HG03066 (cell line): ENCODE measurements around the gene RSRC1.

Experiments
- ATAC-seq: cut with Tn5 transposase; IDR thresholded peaks from one replicate; pipeline ENCODE4 v1.9.1; 2021; ENCODE audit warnings: low read depth; ENCODE audit not compliant: unreplicated experiment

Gene RSRC1

GRCh38 chr3:158451405-158452055, 341.6 kb downstream of the RSRC1 start:
- ATAC-seq = no peak

- no peak for ATAC-seq
These were observed 342.4 kb downstream of the RSRC1 start for GRCh38 chr3:158452334-158452733.

GRCh38 chr3:158453004-158453403, 343.1 kb downstream of the RSRC1 start:
- ATAC-seq = no peak

- no peak for ATAC-seq
These were observed 344.0 kb downstream of the RSRC1 start for GRCh38 chr3:158453865-158454264.

GRCh38 chr3:158455406-158455805, 345.5 kb downstream of the RSRC1 start:
- no peak for ATAC-seq

- ATAC-seq = no peak
These were observed 346.2 kb downstream of the RSRC1 start for GRCh38 chr3:158456114-158456513.

GRCh38 chr3:158458464-158458863, 348.6 kb downstream of the RSRC1 start:
- no peak for ATAC-seq

- ATAC-seq = no peak
These were observed 351.0 kb downstream of the RSRC1 start for GRCh38 chr3:158460926-158461325.

- no peak for ATAC-seq
These were observed 353.7 kb downstream of the RSRC1 start for GRCh38 chr3:158463556-158463955.

- peak; percentile 93 for ATAC-seq
These were observed 355.2 kb downstream of the RSRC1 start for GRCh38 chr3:158465074-158465473.

- no peak for ATAC-seq
These were observed 361.2 kb downstream of the RSRC1 start for GRCh38 chr3:158470944-158471638.

- no peak for ATAC-seq
These were observed 361.9 kb downstream of the RSRC1 start for GRCh38 chr3:158471639-158472294.

GRCh38 chr3:158479051-158479450, 369.2 kb downstream of the RSRC1 start:
- ATAC-seq = no peak

- ATAC-seq = no peak
These were observed 373.9 kb downstream of the RSRC1 start for GRCh38 chr3:158483701-158484235.

GRCh38 chr3:158486200-158486599, 376.3 kb downstream of the RSRC1 start:
- ATAC-seq = no peak

GRCh38 chr3:158488670-158489069, 378.8 kb downstream of the RSRC1 start:
- ATAC-seq = no peak

- no peak for ATAC-seq
These were observed 379.3 kb downstream of the RSRC1 start for GRCh38 chr3:158489181-158489580.

- no peak for ATAC-seq
These were observed 382.1 kb downstream of the RSRC1 start for GRCh38 chr3:158491968-158492367.

GRCh38 chr3:158492685-158493084, 382.8 kb downstream of the RSRC1 start:
- no peak for ATAC-seq

- no peak for ATAC-seq
These were observed 384.0 kb downstream of the RSRC1 start for GRCh38 chr3:158493931-158494330.

- no peak for ATAC-seq
These were observed 384.8 kb downstream of the RSRC1 start for GRCh38 chr3:158494673-158495072.
